Measurements from ENCODE around the gene IL1RN. TPM values are rescaled to one million over a fixed set of nuclear protein-coding genes. Genes with fewer than 3 reads are reported as not detected.

Gene IL1RN
- polyA plus RNA-seq, 1 donor from 2014 or later, result not detected

GRCh38 chr2:113114224-113114945 is 13.0 kb upstream of the IL1RN start:
- H3K27me3 Mint-ChIP-seq, result peaks cover 3% of the 10 kb centered on the region
- H3K9me3 Mint-ChIP-seq, result no peaks in the 10 kb centered on the region
- H3K4me1 Mint-ChIP-seq, result peaks cover 0 to 11% (median 6%) of the 10 kb centered on the region in 3 donors
- no peak overlapping the region for H3K4me3 Mint-ChIP-seq
- no peak overlapping the region for H3K27ac Mint-ChIP-seq
- no peaks in the 10 kb centered on the region for H3K36me3 Mint-ChIP-seq

- H3K4me1 Mint-ChIP-seq, result peaks cover 0 to 13% (median 6%) of the 10 kb centered on the region in 3 donors
- H3K27ac Mint-ChIP-seq, result no peak overlapping the region
- peaks cover under 1% of the 10 kb centered on the region for H3K27me3 Mint-ChIP-seq
- H3K4me3 Mint-ChIP-seq, result no peak overlapping the region
- H3K36me3 Mint-ChIP-seq, result no peaks in the 10 kb centered on the region
- no peaks in the 10 kb centered on the region for H3K9me3 Mint-ChIP-seq
Measured at GRCh38 chr2:113114996-113115395, 12.4 kb upstream of the IL1RN start.

GRCh38 chr2:113116100-113116958 is 11.1 kb upstream of the IL1RN start:
- Mint-ChIP-seq H3K27me3 (no peaks in the 10 kb centered on the region), H3K4me3 (peak overlapping the region in 3 of 4 donors; percentile 32 to 88 (median 86)), H3K9me3 (no peaks in the 10 kb centered on the region), H3K36me3 (peaks cover 2% of the 10 kb centered on the region), H3K4me1 (peaks cover 6 to 19% (median 10%) of the 10 kb centered on the region in 3 donors), H3K27ac (peak overlapping the region in 2 of 3 donors; percentile 40 to 60)

GRCh38 chr2:113117541-113118262 is 9.7 kb upstream of the IL1RN start:
- Mint-ChIP-seq H3K27me3 (no peaks in the 10 kb centered on the region), H3K9me3 (no peaks in the 10 kb centered on the region), H3K4me3 (no peak overlapping the region), H3K36me3 (peaks cover 2% of the 10 kb centered on the region), H3K4me1 (peaks cover 8 to 19% (median 11%) of the 10 kb centered on the region in 3 donors), H3K27ac (peak overlapping the region in 1 of 3 donors; percentile 34)

GRCh38 chr2:113118263-113118657 is 9.1 kb upstream of the IL1RN start:
- no peaks in the 10 kb centered on the region for H3K9me3 Mint-ChIP-seq
- peaks cover 2% of the 10 kb centered on the region for H3K36me3 Mint-ChIP-seq
- H3K4me1 Mint-ChIP-seq, result peaks cover 8 to 19% (median 11%) of the 10 kb centered on the region in 3 donors
- H3K27ac Mint-ChIP-seq, result peak overlapping the region in 1 of 3 donors; percentile 34
- H3K4me3 Mint-ChIP-seq, result peak overlapping the region in 1 of 4 donors; percentile 25
- H3K27me3 Mint-ChIP-seq, result no peaks in the 10 kb centered on the region

GRCh38 chr2:113119111-113119510 is 8.3 kb upstream of the IL1RN start:
- Mint-ChIP-seq H3K36me3 (peaks cover 2% of the 10 kb centered on the region), H3K4me1 (peaks cover 8 to 21% (median 16%) of the 10 kb centered on the region in 3 donors), H3K27me3 (no peaks in the 10 kb centered on the region), H3K9me3 (no peaks in the 10 kb centered on the region), H3K4me3 (no peak overlapping the region), H3K27ac (no peak overlapping the region)

- Mint-ChIP-seq H3K36me3 (peaks cover 2% of the 10 kb centered on the region), H3K27ac (no peak overlapping the region), H3K27me3 (peaks cover 2% of the 10 kb centered on the region), H3K9me3 (no peaks in the 10 kb centered on the region), H3K4me1 (peaks cover 8 to 25% (median 22%) of the 10 kb centered on the region in 3 donors), H3K4me3 (peak overlapping the region in 1 of 4 donors; percentile 0)
Measured at GRCh38 chr2:113120861-113121260, 6.5 kb upstream of the IL1RN start.

GRCh38 chr2:113122364-113122763 is 5.0 kb upstream of the IL1RN start:
- H3K36me3 Mint-ChIP-seq, result peaks cover 2% of the 10 kb centered on the region
- H3K27ac Mint-ChIP-seq, result no peak overlapping the region
- peaks cover 2% of the 10 kb centered on the region for H3K27me3 Mint-ChIP-seq
- H3K4me3 Mint-ChIP-seq, result no peak overlapping the region
- no peaks in the 10 kb centered on the region for H3K9me3 Mint-ChIP-seq
- peaks cover 8 to 18% (median 16%) of the 10 kb centered on the region in 3 donors for H3K4me1 Mint-ChIP-seq

- peaks cover 2% of the 10 kb centered on the region for H3K27me3 Mint-ChIP-seq
- H3K36me3 Mint-ChIP-seq, result peaks cover 2% of the 10 kb centered on the region
- H3K4me1 Mint-ChIP-seq, result peaks cover 8 to 18% (median 16%) of the 10 kb centered on the region in 3 donors
- no peak overlapping the region for H3K4me3 Mint-ChIP-seq
- no peak overlapping the region for H3K27ac Mint-ChIP-seq
- no peaks in the 10 kb centered on the region for H3K9me3 Mint-ChIP-seq
Measured at GRCh38 chr2:113123726-113124125, 3.7 kb upstream of the IL1RN start.

GRCh38 chr2:113124181-113124961 is 3.0 kb upstream of the IL1RN start:
- no peak overlapping the region for H3K4me3 Mint-ChIP-seq
- peaks cover 8 to 16% (median 16%) of the 10 kb centered on the region in 3 donors for H3K4me1 Mint-ChIP-seq
- H3K9me3 Mint-ChIP-seq, result no peaks in the 10 kb centered on the region
- peak overlapping the region in 1 of 3 donors; percentile 57 for H3K27ac Mint-ChIP-seq
- H3K36me3 Mint-ChIP-seq, result peaks cover 2% of the 10 kb centered on the region
- H3K27me3 Mint-ChIP-seq, result peaks cover 2% of the 10 kb centered on the region

GRCh38 chr2:113124984-113125855 is 2.2 kb upstream of the IL1RN start:
- H3K9me3 Mint-ChIP-seq, result no peaks in the 10 kb centered on the region
- H3K27ac Mint-ChIP-seq, result peak overlapping the region in 1 of 3 donors; percentile 57
- H3K27me3 Mint-ChIP-seq, result peaks cover 2% of the 10 kb centered on the region
- peaks cover 8 to 16% (median 13%) of the 10 kb centered on the region in 3 donors for H3K4me1 Mint-ChIP-seq
- H3K4me3 Mint-ChIP-seq, result no peak overlapping the region
- H3K36me3 Mint-ChIP-seq, result peaks cover 2% of the 10 kb centered on the region

GRCh38 chr2:113127646-113128570 is 510 bp downstream of the IL1RN start:
- no peaks in the 10 kb centered on the region for H3K9me3 Mint-ChIP-seq
- peak overlapping the region in 1 of 4 donors; percentile 39 for H3K4me3 Mint-ChIP-seq
- no peaks in the 10 kb centered on the region for H3K36me3 Mint-ChIP-seq
- peaks cover 2% of the 10 kb centered on the region for H3K27me3 Mint-ChIP-seq
- H3K27ac Mint-ChIP-seq, result no peak overlapping the region
- peaks cover 0 to 11% (median 8%) of the 10 kb centered on the region in 3 donors for H3K4me1 Mint-ChIP-seq

Data from IgD-negative memory B cell (primary cell).